Measurements from ENCODE around the gene HAND1. TPM values are rescaled to one million over a fixed set of nuclear protein-coding genes. Genes with fewer than 3 reads are reported as not detected.

HAND1 gene
- total RNA-seq, 4 donors from 2014 or later: not detected

DNA sequence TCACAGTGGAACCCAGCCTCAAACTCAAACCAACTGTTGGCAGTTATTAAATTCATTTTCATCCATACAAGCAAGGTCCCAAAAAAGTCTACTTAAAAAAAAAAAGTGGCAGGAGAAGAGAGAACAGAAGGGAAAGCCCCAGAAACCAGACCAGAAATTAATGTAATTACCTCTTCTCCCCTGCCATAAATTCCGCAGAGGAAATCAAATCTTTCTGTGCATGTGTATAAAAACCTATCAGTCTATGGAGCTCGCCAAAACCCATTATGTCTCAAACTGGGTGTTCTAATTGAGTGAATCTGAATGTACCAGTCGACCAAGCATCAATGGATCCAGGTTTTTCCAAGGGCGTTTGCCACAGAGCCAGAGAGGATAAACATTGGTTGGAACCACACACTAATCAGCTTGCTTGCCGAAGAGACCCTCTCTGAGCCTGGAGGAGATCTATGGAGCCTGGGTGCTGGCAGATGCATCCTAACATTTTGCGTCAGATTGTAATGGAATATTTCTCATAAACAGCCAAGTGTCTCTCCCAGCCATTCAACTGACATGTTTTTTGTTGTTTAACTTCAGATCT, 7.9 kb upstream of the HAND1 start:
- H3K36me3 ChIP-seq: no peaks in the 10 kb centered on the region
- H3K9me3 ChIP-seq: no peaks in the 10 kb centered on the region
- intact Hi-C loops (cut with DNase I): no loop called here
- H3K27me3 ChIP-seq: peaks cover 7 to 95% (median 70%) of the 10 kb centered on the region in 4 donors
- H3K27ac ChIP-seq (replicated peaks in 1 of 4): no peak overlapping the region
- TF ChIP-seq EP300 (IDR thresholded peaks at IDR 0.05) (no peak), POLR2AphosphoS5 (IDR thresholded peaks at IDR 0.05) (no peak), POLR2A (IDR thresholded peaks at IDR 0.05; ENCODE audit: low read depth) (no peak)
- TF ChIP-seq, protein P1, sequence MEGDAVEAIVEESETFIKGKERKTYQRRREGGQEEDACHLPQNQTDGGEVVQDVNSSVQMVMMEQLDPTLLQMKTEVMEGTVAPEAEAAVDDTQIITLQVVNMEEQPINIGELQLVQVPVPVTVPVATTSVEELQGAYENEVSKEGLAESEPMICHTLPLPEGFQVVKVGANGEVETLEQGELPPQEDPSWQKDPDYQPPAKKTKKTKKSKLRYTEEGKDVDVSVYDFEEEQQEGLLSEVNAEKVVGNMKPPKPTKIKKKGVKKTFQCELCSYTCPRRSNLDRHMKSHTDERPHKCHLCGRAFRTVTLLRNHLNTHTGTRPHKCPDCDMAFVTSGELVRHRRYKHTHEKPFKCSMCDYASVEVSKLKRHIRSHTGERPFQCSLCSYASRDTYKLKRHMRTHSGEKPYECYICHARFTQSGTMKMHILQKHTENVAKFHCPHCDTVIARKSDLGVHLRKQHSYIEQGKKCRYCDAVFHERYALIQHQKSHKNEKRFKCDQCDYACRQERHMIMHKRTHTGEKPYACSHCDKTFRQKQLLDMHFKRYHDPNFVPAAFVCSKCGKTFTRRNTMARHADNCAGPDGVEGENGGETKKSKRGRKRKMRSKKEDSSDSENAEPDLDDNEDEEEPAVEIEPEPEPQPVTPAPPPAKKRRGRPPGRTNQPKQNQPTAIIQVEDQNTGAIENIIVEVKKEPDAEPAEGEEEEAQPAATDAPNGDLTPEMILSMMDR (IDR thresholded peaks at IDR 0.05): no peak
- no peak for DNase-seq (ENCODE audit: extremely low spot score)
- 16% methylated on average over 6 of the region's 6 CpGs for WGBS
- no peak overlapping the region for H3K4me3 ChIP-seq
- peaks cover 13 to 32% (median 22%) of the 10 kb centered on the region in 4 donors for H3K4me1 ChIP-seq

DNA sequence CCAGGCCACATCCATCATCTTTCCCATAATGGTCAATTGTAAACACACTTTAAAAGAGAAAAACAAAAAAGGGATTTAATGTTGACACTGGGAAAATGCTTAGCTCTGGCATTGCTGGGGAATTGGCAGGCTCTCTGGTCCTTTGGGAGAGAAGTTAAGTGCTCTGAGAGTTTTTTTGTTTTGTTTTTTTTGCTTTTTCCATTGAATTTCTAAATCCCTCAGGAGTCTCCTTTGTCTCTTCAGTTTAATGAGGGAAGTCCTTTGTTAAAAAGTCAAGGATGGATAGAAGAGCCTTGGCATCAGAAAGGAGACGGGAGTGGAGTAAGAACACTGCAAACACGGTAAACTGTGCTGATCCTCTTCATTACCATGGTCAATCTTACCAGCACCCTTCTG, 7.1 kb upstream of the HAND1 start:
- 15% methylated on average over 2 of the region's 2 CpGs for WGBS
- Histone ChIP-seq H3K9me3 (no peaks in the 10 kb centered on the region), H3K27ac (replicated peaks in 1 of 4) (no peak overlapping the region), H3K4me3 (no peak overlapping the region), H3K36me3 (no peaks in the 10 kb centered on the region), H3K4me1 (peaks cover 13 to 33% (median 22%) of the 10 kb centered on the region in 4 donors), H3K27me3 (peaks cover 9 to 97% (median 78%) of the 10 kb centered on the region in 4 donors)
- intact Hi-C loops (cut with DNase I): no loop called here
- TF ChIP-seq, protein P1 (IDR thresholded peaks at IDR 0.05): no peak
- TF ChIP-seq POLR2A (IDR thresholded peaks at IDR 0.05; ENCODE audit: low read depth): no peak
- no peak for TF ChIP-seq EP300 (IDR thresholded peaks at IDR 0.05)
- no peak for DNase-seq (ENCODE audit: extremely low spot score)

DNA sequence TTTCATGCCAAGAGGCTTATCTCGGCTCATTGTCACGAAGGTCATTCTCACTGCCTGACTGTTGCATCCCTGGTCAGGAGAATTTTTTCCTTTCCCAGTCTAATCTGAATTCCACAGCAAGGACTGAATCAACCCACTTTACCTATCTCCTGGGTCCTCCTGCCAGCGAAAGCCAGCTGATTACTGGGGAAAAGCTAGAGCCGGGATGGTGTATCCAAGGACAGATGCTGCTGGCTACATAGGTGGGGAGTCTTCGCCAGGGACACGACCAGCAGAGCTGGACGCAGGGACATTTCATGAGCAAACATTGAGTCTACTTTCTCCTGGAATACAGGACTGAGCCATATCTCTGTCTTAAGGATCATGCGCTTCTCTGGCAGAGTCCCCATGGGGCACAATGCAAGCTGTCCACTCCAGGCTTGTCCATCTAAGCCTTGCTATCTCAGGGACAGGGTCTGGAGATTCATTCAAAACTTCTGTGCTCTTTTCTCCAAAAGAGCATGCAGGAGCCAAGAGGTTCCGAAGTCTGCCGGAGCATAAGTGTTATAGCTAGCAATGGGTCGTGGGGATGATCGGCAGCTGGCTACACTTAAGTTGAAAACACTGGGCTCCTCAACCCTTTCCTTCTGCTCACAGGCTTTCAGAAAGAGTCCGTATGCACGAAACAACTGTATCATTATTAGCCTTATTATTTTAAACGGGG, 6.5 kb upstream of the HAND1 start:
- H3K27me3 ChIP-seq: peaks cover 13 to 98% (median 83%) of the 10 kb centered on the region in 4 donors
- no peak overlapping the region for H3K27ac ChIP-seq (replicated peaks in 1 of 4)
- H3K4me3 ChIP-seq: no peak overlapping the region
- TF ChIP-seq POLR2AphosphoS5 (IDR thresholded peaks at IDR 0.05): no peak
- TF ChIP-seq EP300 (IDR thresholded peaks at IDR 0.05): no peak
- TF ChIP-seq, protein P1 (IDR thresholded peaks at IDR 0.05): no peak
- TF ChIP-seq POLR2A (IDR thresholded peaks at IDR 0.05; ENCODE audit: low read depth): no peak
- H3K36me3 ChIP-seq: no peaks in the 10 kb centered on the region
- 15% methylated on average over 15 of the region's 15 CpGs for WGBS
- intact Hi-C loops (cut with DNase I): no loop called here
- H3K9me3 ChIP-seq: no peaks in the 10 kb centered on the region
- H3K4me1 ChIP-seq: peaks cover 13 to 38% (median 26%) of the 10 kb centered on the region in 4 donors
- no peak for DNase-seq (ENCODE audit: extremely low spot score)

DNA sequence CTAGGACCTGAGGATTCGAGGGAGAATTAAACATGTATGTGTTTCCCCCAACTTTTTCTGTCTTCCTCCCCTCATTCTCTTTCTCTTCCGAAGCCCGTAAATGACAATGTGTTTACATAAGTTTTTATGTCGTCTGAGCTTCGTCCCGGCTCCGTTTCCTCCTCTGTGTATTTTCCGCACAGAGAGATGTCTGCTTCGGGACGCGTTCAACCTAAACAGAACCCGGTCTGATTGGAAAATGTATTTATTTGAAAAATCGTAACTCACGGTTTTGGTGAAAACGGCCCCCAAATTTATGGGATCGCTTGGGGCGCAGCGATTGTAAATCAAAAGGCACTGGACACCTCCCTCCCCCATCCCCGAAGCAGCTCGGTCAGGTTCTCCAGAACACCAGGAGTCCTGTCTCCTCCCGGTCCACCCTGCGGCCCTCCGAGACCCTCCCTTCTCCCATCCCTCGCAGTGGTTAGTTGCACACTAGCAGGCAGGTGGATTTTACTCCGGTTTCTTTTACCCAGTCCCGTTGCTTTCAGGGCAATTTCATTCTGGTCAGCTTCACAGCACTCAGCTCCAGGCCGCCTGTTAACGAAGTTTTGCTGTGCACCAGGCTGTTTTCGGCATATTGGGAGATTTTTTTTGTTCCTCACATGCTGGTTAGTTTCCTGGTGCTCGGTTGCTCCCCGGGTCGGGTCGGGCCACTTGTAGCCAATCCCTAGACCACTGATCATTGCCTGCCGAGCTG, 5.8 kb upstream of the HAND1 start:
- DNase-seq (ENCODE audit: extremely low spot score): no peak
- Histone ChIP-seq H3K4me3 (no peak overlapping the region), H3K9me3 (no peaks in the 10 kb centered on the region), H3K27me3 (peaks cover 13 to 100% (median 89%) of the 10 kb centered on the region in 4 donors), H3K4me1 (peaks cover 20 to 46% (median 33%) of the 10 kb centered on the region in 4 donors), H3K27ac (replicated peaks in 1 of 4) (no peak overlapping the region), H3K36me3 (no peaks in the 10 kb centered on the region)
- intact Hi-C loops (cut with DNase I): no loop called here
- TF ChIP-seq EP300 (IDR thresholded peaks at IDR 0.05) (no peak), POLR2AphosphoS5 (IDR thresholded peaks at IDR 0.05) (no peak), POLR2A (IDR thresholded peaks at IDR 0.05; ENCODE audit: low read depth) (no peak)
- TF ChIP-seq, protein P1 (IDR thresholded peaks at IDR 0.05): no peak
- 14% methylated on average over 34 of the region's 34 CpGs for WGBS

All from esophagus muscularis mucosa (tissue), 4 donors.